ENCODE data around the gene SLC35G6.

SLC35G6 gene

GRCh38 chr17:7497228-7497627 is 16.0 kb downstream of the SLC35G6 start:
- TF ChIP-seq CTCF (conservative IDR thresholded peaks at IDR 0.05): no peak
- H3K27ac ChIP-seq: no peak overlapping the region

DNA sequence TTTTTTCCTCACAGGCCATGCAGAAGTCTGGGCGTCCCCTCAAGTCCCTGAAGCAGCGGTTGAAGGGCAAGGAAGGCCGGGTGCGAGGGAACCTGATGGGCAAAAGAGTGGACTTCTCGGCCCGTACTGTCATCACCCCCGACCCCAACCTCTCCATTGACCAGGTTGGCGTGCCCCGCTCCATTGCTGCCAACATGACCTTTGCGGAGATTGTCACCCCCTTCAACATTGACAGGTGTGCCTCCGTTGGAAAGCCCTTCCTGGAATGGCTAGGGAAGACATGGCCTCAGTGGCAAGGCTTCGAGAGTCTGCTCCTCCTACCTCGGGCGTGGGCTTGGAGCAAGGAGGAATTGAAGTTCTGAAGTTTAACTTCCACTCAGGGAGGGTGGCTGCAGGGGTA is 16.4 kb downstream of the SLC35G6 start:
- H3K27ac ChIP-seq: no peak overlapping the region
- no peak for TF ChIP-seq CTCF (conservative IDR thresholded peaks at IDR 0.05)

- no peak overlapping the region for H3K27ac ChIP-seq
- no peak for TF ChIP-seq CTCF (conservative IDR thresholded peaks at IDR 0.05)
Observed at GRCh38 chr17:7499161-7499560, 17.9 kb downstream of the SLC35G6 start.

GRCh38 chr17:7501729-7502128 is 20.5 kb downstream of the SLC35G6 start:
- no peak overlapping the region for H3K27ac ChIP-seq
- no peak for TF ChIP-seq CTCF (conservative IDR thresholded peaks at IDR 0.05)

GRCh38 chr17:7502171-7502847 is 21.1 kb downstream of the SLC35G6 start:
- H3K27ac ChIP-seq: no peak overlapping the region
- TF ChIP-seq CTCF (conservative IDR thresholded peaks at IDR 0.05): no peak

GRCh38 chr17:7502987-7503386 is 21.7 kb downstream of the SLC35G6 start:
- no peak; the same call in 1 of the 2 replicates for TF ChIP-seq CTCF (conservative IDR thresholded peaks at IDR 0.05)
- no peak overlapping the region for H3K27ac ChIP-seq

DNA sequence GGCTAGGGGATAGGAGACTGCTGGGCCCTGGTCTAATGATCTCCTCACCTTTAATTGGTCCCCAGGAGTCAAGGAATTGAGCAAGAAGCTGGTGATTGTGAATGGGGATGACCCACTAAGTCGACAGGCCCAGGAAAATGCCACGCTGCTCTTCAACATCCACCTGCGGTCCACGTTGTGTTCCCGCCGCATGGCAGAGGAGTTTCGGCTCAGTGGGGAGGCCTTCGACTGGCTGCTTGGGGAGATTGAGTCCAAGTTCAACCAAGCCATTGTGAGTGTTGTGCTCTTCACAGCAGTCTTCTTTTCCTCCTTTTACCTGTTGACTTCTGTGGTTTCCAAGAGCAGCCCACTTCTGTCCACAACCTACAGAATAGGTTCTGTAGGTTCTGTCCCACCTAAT is 22.3 kb downstream of the SLC35G6 start:
- H3K27ac ChIP-seq: no peak overlapping the region
- no peak for TF ChIP-seq CTCF (conservative IDR thresholded peaks at IDR 0.05)

Measured in VCaP (cell line).